Thymus (tissue), 11 donors: ENCODE measurements around the gene LRP11. TPM values are rescaled to one million over a fixed set of nuclear protein-coding genes. Genes with fewer than 3 reads are reported as not detected.

Experiments
- DNase-seq, 9 donors: peaks; one replicate each; pipeline ENCODE4 v3.0.0-alpha.2; 2013; ENCODE audit warnings: low spot score in 9 of 9, low read depth in 6 of 9, missing footprints in 1 of 9
- H3K27ac ChIP-seq, 2 donors: one replicate each; pipeline ENCODE4 v1.5.1; 2013; ENCODE audit warnings: control low read depth in 1 of 2, low read depth in 1 of 2, low read length in 1 of 2, mild to moderate bottlenecking in 1 of 2, moderate library complexity in 1 of 2
- H3K27me3 ChIP-seq, 2 donors: one replicate each; pipeline ENCODE4 v1.5.1; 2013; ENCODE audit warnings: low read length in 1 of 2; ENCODE audit not compliant: control insufficient read depth in 2 of 2, insufficient read depth in 1 of 2
- H3K36me3 ChIP-seq, 2 donors: one replicate each; pipeline ENCODE4 v1.5.1; 2013; ENCODE audit warnings: low read length in 1 of 2, mild to moderate bottlenecking in 1 of 2, moderate library complexity in 1 of 2; ENCODE audit not compliant: control insufficient read depth in 2 of 2, insufficient read depth in 2 of 2
- H3K4me1 ChIP-seq, 2 donors: one replicate each; pipeline ENCODE4 v1.5.1; 2013; ENCODE audit warnings: low read length in 2 of 2; ENCODE audit not compliant: control insufficient read depth in 2 of 2, insufficient read depth in 2 of 2
- H3K4me3 ChIP-seq, 2 donors: one replicate each; pipeline ENCODE4 v1.5.1; 2013; ENCODE audit warnings: low read length in 2 of 2, control low read depth in 1 of 2, mild to moderate bottlenecking in 1 of 2
- H3K9me3 ChIP-seq, 2 donors: one replicate each; pipeline ENCODE4 v1.5.1; 2013; ENCODE audit warnings: low read length in 1 of 2, mild to moderate bottlenecking in 1 of 2; ENCODE audit not compliant: control insufficient read depth in 2 of 2, insufficient read depth in 1 of 2
- WGBS: extraction: QIAGEN DNeasy Blood & Tissue Kit; methylation state at CpG from one replicate; pipeline ENCODE4 v1.1.7; 2013; 5-methylcytosine and 5-hydroxymethylcytosine counted together
- polyA plus RNA-seq: library from polyadenylated mRNA; stranded (reverse); fragments of 200-250 nt; gene quantifications from one replicate; pipeline ENCODE4 v1.2.3, GENCODE V29; 2013
- total RNA-seq: library from RNA; stranded (reverse); fragments of 120-200 nt; gene quantifications from one replicate; pipeline ENCODE4 v1.2.4, GENCODE V29; 2013
- donor health status: healthy.

Gene LRP11
- total and polyA plus RNA-seq, 2 donors: 2.0 to 10.3 TPM

GRCh38 chr6:149881066-149881766 lies 17.1 kb upstream of the LRP11 start:
- no peak for DNase-seq
- 94% methylated on average over 10 of the region's 10 CpGs for WGBS
- peaks cover 0 to 9% of the 10 kb centered on the region in 2 donors for H3K27me3 ChIP-seq
- H3K4me3 ChIP-seq: no peak overlapping the region
- H3K9me3 ChIP-seq: peaks cover 0 to 3% of the 10 kb centered on the region in 2 donors
- no peaks in the 10 kb centered on the region for H3K4me1 ChIP-seq
- H3K27ac ChIP-seq: no peak overlapping the region
- no peaks in the 10 kb centered on the region for H3K36me3 ChIP-seq

GRCh38 chr6:149877659-149878058 lies 13.5 kb upstream of the LRP11 start:
- Histone ChIP-seq H3K9me3 (peaks cover 0 to 3% of the 10 kb centered on the region in 2 donors), H3K4me3 (no peak overlapping the region), H3K27me3 (peaks cover 0 to 5% of the 10 kb centered on the region in 2 donors), H3K36me3 (no peaks in the 10 kb centered on the region), H3K27ac (no peak overlapping the region), H3K4me1 (no peaks in the 10 kb centered on the region)
- no peak for DNase-seq
- WGBS: 100% methylated on average over 1 of the region's 1 CpG

- H3K27me3 ChIP-seq: peaks cover 0 to 4% of the 10 kb centered on the region in 2 donors
- H3K27ac ChIP-seq: no peak overlapping the region
- 93% methylated on average over 3 of the region's 3 CpGs for WGBS
- peaks cover 0 to 2% of the 10 kb centered on the region in 2 donors for H3K9me3 ChIP-seq
- DNase-seq: no peak
- H3K4me1 ChIP-seq: no peaks in the 10 kb centered on the region
- no peak overlapping the region for H3K4me3 ChIP-seq
- no peaks in the 10 kb centered on the region for H3K36me3 ChIP-seq
These were observed 12.2 kb upstream of the LRP11 start for GRCh38 chr6:149876241-149876933.

- H3K27ac ChIP-seq: no peak overlapping the region
- H3K9me3 ChIP-seq: no peaks in the 10 kb centered on the region
- H3K27me3 ChIP-seq: peaks cover 0 to 11% of the 10 kb centered on the region in 2 donors
- no peak for DNase-seq
- no peak overlapping the region for H3K4me3 ChIP-seq
- H3K4me1 ChIP-seq: no peaks in the 10 kb centered on the region
- WGBS: 82% methylated on average over 1 of the region's 1 CpG
- H3K36me3 ChIP-seq: no peaks in the 10 kb centered on the region
These were observed 8.1 kb upstream of the LRP11 start for GRCh38 chr6:149872233-149872632.

- no peak for DNase-seq
- no peak overlapping the region for H3K4me3 ChIP-seq
- 94% methylated on average over 2 of the region's 2 CpGs for WGBS
These were observed 7.0 kb upstream of the LRP11 start for GRCh38 chr6:149871182-149871581.

GRCh38 chr6:149869275-149869892 lies 5.2 kb upstream of the LRP11 start:
- H3K4me1 ChIP-seq: peaks cover 0 to 4% of the 10 kb centered on the region in 2 donors
- H3K27ac ChIP-seq: no peak overlapping the region
- H3K27me3 ChIP-seq: peaks cover 0 to 23% of the 10 kb centered on the region in 2 donors
- DNase-seq: no peak
- H3K9me3 ChIP-seq: no peaks in the 10 kb centered on the region
- no peaks in the 10 kb centered on the region for H3K36me3 ChIP-seq
- no peak overlapping the region for H3K4me3 ChIP-seq
- WGBS: 74% methylated on average over 10 of the region's 10 CpGs

More at GRCh38 chr6:149871182-149871581, 7.0 kb upstream of the LRP11 start:
- Histone ChIP-seq H3K27me3 (peaks cover 0 to 16% of the 10 kb centered on the region in 2 donors), H3K27ac (no peak overlapping the region), H3K4me1 (no peaks in the 10 kb centered on the region), H3K9me3 (no peaks in the 10 kb centered on the region), H3K36me3 (no peaks in the 10 kb centered on the region)

GRCh38 chr6:149867876-149868640 lies 3.9 kb upstream of the LRP11 start:
- DNase-seq: no peak
- Histone ChIP-seq H3K36me3 (no peaks in the 10 kb centered on the region), H3K27ac (no peak overlapping the region), H3K9me3 (no peaks in the 10 kb centered on the region), H3K27me3 (peaks cover 2 to 35% of the 10 kb centered on the region in 2 donors), H3K4me3 (no peak overlapping the region), H3K4me1 (peaks cover under 1 to 7% of the 10 kb centered on the region in 2 donors)
- 71% methylated on average over 4 of the region's 4 CpGs for WGBS

GRCh38 chr6:149864578-149865535 lies 698 bp upstream of the LRP11 start:
- peak in 4 of 9 donors; percentile 20 to 66 (median 34) for DNase-seq

More at GRCh38 chr6:149864578-149865535, 698 bp upstream of the LRP11 start:
- peaks cover 3 to 10% of the 10 kb centered on the region in 2 donors for H3K4me1 ChIP-seq
- WGBS: 21% methylated on average over 23 of the region's 23 CpGs
- H3K27ac ChIP-seq: peak overlapping the region in 1 of 2 donors; percentile 64
- H3K36me3 ChIP-seq: no peaks in the 10 kb centered on the region
- H3K27me3 ChIP-seq: peaks cover 8 to 59% of the 10 kb centered on the region in 2 donors
- H3K9me3 ChIP-seq: no peaks in the 10 kb centered on the region
- peak overlapping the region in 1 of 2 donors; percentile 70 for H3K4me3 ChIP-seq
